ENCODE results near the gene POLR2E. TPM values are rescaled to one million over a fixed set of nuclear protein-coding genes. Genes with fewer than 3 reads are reported as not detected.

Gene POLR2E
- polyA plus RNA-seq, 1 of the 3 experiments (the other 2 are of a cell fraction): 283 TPM

GRCh38 chr19:1052349-1052975 lies 42.7 kb downstream of the POLR2E start:
- ChIA-PET POLR2A (no interaction called here), CTCF (no interaction called here)
- Histone ChIP-seq H2AFZ (ENCODE audit: low read depth) (no peak overlapping the region), H4K20me1 (ENCODE audit: insufficient read depth) (no peaks in the 10 kb centered on the region), H3K4me2 (no peak overlapping the region), H3K4me1 (ENCODE audit: control insufficient read depth in 1 of 2, insufficient read depth in 2 of 2, low read depth in 1 of 2, low read length in 1 of 2) (no peaks in the 10 kb centered on the region), H3F3A (replicated peaks; ENCODE audit: insufficient read depth) (peaks cover 4% of the 10 kb centered on the region), H3K79me2 (ENCODE audit: insufficient read depth) (no peaks in the 10 kb centered on the region), H3K27me3 (ENCODE audit: insufficient read depth) (no peaks in the 10 kb centered on the region), H3K4me3 (ENCODE audit: low read depth in 2 of 2, low read length in 1 of 2) (no peak overlapping the region), H3K9ac (no peak overlapping the region), H3K27ac (ENCODE audit: low read depth in 2 of 2, low read length in 1 of 2) (no peak overlapping the region), H3K36me3 (replicated peaks in 1 of 2; ENCODE audit: control insufficient read depth in 1 of 2, insufficient read depth in 2 of 2, low read length in 1 of 2) (no peaks in the 10 kb centered on the region), H3K9me2 (no peaks in the 10 kb centered on the region), H3K9me3 (peaks cover 8% of the 10 kb centered on the region; the same call in 1 of the 2 replicates)
- no peak for TF ChIP-seq EZH2phosphoT487 (IDR thresholded peaks at IDR 0.05; ENCODE audit: borderline replicate concordance, low read depth)
- TF ChIP-seq YY1 (IDR thresholded peaks at IDR 0.05; ENCODE audit: low read depth): no peak
- no peak for TF ChIP-seq TCF12 (IDR thresholded peaks at IDR 0.05)
- TF ChIP-seq, protein P1, sequence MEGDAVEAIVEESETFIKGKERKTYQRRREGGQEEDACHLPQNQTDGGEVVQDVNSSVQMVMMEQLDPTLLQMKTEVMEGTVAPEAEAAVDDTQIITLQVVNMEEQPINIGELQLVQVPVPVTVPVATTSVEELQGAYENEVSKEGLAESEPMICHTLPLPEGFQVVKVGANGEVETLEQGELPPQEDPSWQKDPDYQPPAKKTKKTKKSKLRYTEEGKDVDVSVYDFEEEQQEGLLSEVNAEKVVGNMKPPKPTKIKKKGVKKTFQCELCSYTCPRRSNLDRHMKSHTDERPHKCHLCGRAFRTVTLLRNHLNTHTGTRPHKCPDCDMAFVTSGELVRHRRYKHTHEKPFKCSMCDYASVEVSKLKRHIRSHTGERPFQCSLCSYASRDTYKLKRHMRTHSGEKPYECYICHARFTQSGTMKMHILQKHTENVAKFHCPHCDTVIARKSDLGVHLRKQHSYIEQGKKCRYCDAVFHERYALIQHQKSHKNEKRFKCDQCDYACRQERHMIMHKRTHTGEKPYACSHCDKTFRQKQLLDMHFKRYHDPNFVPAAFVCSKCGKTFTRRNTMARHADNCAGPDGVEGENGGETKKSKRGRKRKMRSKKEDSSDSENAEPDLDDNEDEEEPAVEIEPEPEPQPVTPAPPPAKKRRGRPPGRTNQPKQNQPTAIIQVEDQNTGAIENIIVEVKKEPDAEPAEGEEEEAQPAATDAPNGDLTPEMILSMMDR (IDR thresholded peaks at IDR 0.05): no peak
- no peak for TF ChIP-seq SMC3 (IDR thresholded peaks at IDR 0.05; ENCODE audit: low read depth, low read length)
- no peak for TF ChIP-seq TEAD4 (IDR thresholded peaks at IDR 0.05; ENCODE audit: borderline replicate concordance, insufficient read depth)
- TF ChIP-seq CHD2 (IDR thresholded peaks at IDR 0.05; ENCODE audit: low read length, partially characterized antibody): no peak
- no peak for TF ChIP-seq SIN3A (IDR thresholded peaks at IDR 0.05; ENCODE audit: borderline replicate concordance, low read depth, low read length)
- no peak for TF ChIP-seq FOXJ3 (CRISPR knock-in tag; IDR thresholded peaks at IDR 0.05)
- no peak for TF ChIP-seq RCOR1 (IDR thresholded peaks at IDR 0.05; ENCODE audit: low read length)
- TF ChIP-seq EP300 (IDR thresholded peaks at IDR 0.05; ENCODE audit: borderline replicate concordance in 1 of 2, low read depth in 1 of 2, low read length in 1 of 2): no peak
- no peak for TF ChIP-seq GABPA (IDR thresholded peaks at IDR 0.05; ENCODE audit: low read depth)
- TF ChIP-seq TAF1 (IDR thresholded peaks at IDR 0.05; ENCODE audit: borderline replicate concordance, low read depth, low read length): no peak
- no peak for TF ChIP-seq ELF1 (IDR thresholded peaks at IDR 0.05)
- TF ChIP-seq FOXM1 (IDR thresholded peaks at IDR 0.05; ENCODE audit: low read depth): no peak
- TF ChIP-seq, protein P2, sequence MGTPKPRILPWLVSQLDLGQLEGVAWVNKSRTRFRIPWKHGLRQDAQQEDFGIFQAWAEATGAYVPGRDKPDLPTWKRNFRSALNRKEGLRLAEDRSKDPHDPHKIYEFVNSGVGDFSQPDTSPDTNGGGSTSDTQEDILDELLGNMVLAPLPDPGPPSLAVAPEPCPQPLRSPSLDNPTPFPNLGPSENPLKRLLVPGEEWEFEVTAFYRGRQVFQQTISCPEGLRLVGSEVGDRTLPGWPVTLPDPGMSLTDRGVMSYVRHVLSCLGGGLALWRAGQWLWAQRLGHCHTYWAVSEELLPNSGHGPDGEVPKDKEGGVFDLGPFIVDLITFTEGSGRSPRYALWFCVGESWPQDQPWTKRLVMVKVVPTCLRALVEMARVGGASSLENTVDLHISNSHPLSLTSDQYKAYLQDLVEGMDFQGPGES (IDR thresholded peaks at IDR 0.05; ENCODE audit: low read depth, low read length): no peak
- TF ChIP-seq, protein P3, sequence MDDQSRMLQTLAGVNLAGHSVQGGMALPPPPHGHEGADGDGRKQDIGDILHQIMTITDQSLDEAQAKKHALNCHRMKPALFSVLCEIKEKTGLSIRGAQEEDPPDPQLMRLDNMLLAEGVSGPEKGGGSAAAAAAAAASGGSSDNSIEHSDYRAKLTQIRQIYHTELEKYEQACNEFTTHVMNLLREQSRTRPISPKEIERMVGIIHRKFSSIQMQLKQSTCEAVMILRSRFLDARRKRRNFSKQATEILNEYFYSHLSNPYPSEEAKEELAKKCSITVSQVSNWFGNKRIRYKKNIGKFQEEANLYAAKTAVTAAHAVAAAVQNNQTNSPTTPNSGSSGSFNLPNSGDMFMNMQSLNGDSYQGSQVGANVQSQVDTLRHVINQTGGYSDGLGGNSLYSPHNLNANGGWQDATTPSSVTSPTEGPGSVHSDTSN (IDR thresholded peaks at IDR 0.05): no peak
- WGBS (ENCODE audit: low lambda C conversion rate): 67% methylated on average over 5 of the region's 5 CpGs
- no peak for DNase-seq
